Psoas muscle (tissue), 8 donors: ENCODE results near the gene ZNF606. TPM values are rescaled to one million over a fixed set of nuclear protein-coding genes. Genes with fewer than 3 reads are reported as not detected.
"Not testable (repeated sequence)": the region's sequence is repeated elsewhere in the genome, so short reads cannot be mapped to it uniquely, and the experiment has no call there.

Source experiments
- ATAC-seq, 4 donors: fragments of 200-7000 bp; cut with Tn5 transposase; one replicate each; pipeline ENCODE4 v1.9.1; 2020; ENCODE audit warnings: moderate library complexity in 3 of 4, mild to moderate bottlenecking in 2 of 4
- DNase-seq, 2 donors: peaks; one replicate each; pipeline ENCODE4 v3.0.0-alpha.2; 2020
- H3K27ac ChIP-seq: fragments of 200-600 bp; one replicate; pipeline ENCODE4 v1.8.0; 2022
- H3K27me3 ChIP-seq, 3 donors: fragments of 200-600 bp in 1 of 3; one replicate each; pipeline versions ENCODE4 v1.6.1 to v1.8.0; 2013 to 2022; ENCODE audit warnings: low read length in 2 of 3, mild to moderate bottlenecking in 2 of 3, moderate library complexity in 1 of 3; ENCODE audit not compliant: insufficient read depth in 3 of 3
- H3K36me3 ChIP-seq, 2 donors: fragments of 200-600 bp in 1 of 2; one replicate each; pipeline versions ENCODE4 v1.6.1 to v1.8.0; 2013 to 2022; ENCODE audit warnings: low read depth in 1 of 2, mild to moderate bottlenecking in 1 of 2, moderate library complexity in 1 of 2; ENCODE audit not compliant: insufficient read depth in 1 of 2
- H3K4me1 ChIP-seq: fragments of 200-600 bp; one replicate; pipeline ENCODE4 v1.8.0; 2022
- H3K4me3 ChIP-seq: fragments of 200-600 bp; one replicate; pipeline ENCODE4 v1.8.0; 2022; ENCODE audit warnings: mild to moderate bottlenecking
- H3K9me3 ChIP-seq: fragments of 200-600 bp; one replicate; pipeline ENCODE4 v1.8.0; 2022
- WGBS, 3 donors: extraction: QIAGEN DNeasy Blood & Tissue Kit; methylation state at CpG; one replicate each; pipeline versions ENCODE4 v1.1.6 to v1.1.7; 2013; 5-methylcytosine and 5-hydroxymethylcytosine counted together
- intact Hi-C, 2 donors: fragments of 100-400 bp; cut with DNase I; formaldehyde crosslinking; loops; one replicate each; pipeline versions ENCODE4 v1.11.0 to v1.14.2; 2022
- polyA plus RNA-seq, 3 donors: library from polyadenylated mRNA; stranded (reverse); fragments of 200-250 nt; gene quantifications; one replicate each; pipeline ENCODE4 v1.2.3, GENCODE V29; 2013
- total RNA-seq, 4 donors: library from RNA; stranded (reverse); fragmentation: NEBNext Ultra II Directional in 2 of 4; extraction: Animal tissue kit (Norgen Biotek cat#: 25700) in 2 of 4; gene quantifications; one replicate each; pipeline versions ENCODE4 v1.2.1 to v1.2.4, GENCODE V29; 2021 to 2023
- TF ChIP-seq, protein P1 (sequence below): fragments of 200-600 bp; IDR thresholded peaks from one replicate; pipeline ENCODE4 v1.8.0; 2022; ENCODE audit warnings: antibody characterized with exemption
- donor health status: healthy with polysubstance abuse.
- donor health status: DM: no; HTN: no; CAD: no; lungs with moderate emphysema.
- donor health status: Bipolar disorder and iron deficiency.
- donor health status: healthy.
- donor health status: DM: yes; HTN: yes; CAD: no.
- donor health status: DM: no; HTN: no; CAD: no.
- donor health status: DM: no; HTN: no; CAD: no.
- donor health status: DM: yes; HTN: yes; CAD: no.

ZNF606 gene
- total and polyA plus RNA-seq, 7 donors, result 2.0 to 7.0 (median 3.9) TPM

DNA sequence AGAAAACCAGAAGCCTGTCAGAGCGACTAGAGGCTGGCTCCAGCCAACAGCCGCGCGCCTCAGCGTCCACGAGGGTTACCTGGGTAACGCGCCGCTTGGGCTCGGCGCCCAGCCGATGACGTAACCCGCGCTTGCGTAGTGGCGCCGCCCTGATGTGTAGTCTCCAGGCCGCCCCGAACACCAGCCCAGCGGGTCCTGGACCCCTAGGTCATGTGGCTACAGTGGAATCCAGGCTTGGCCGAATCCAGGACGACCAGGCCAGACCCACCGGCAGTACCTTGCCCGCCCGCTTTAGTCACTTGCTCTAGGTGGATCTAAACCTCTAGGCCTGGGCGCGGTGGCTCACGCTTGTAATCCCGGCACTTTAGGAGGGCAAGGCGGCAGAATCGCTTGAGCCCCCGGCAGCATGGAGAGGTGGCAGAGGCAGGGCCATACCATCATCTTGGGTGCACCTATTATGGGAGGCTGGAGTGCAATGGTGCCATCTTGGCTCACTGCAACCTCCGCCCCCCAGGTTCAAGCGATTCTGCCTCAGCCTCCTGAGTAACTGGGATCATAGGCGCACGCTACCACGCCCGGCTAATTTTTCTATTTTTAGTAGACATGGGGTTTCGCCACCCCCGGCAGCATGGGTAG is 7.2 kb upstream of the ZNF606 start:
- peaks cover 57% of the 10 kb centered on the region for H3K9me3 ChIP-seq
- intact Hi-C loops, result loop anchor here in 1 of 2 donors (5.0 kb wide), 1 partner anchor 88 kb away; the partner anchor contains the start of gene ZSCAN18
- H3K4me1 ChIP-seq, result no peaks in the 10 kb centered on the region
- WGBS, 3 donors, result 4 to 13% (median 13%) methylated on average over 40 to 41 of the region's 41 CpGs
- peaks cover 0 to 17% (median 0%) of the 10 kb centered on the region in 3 donors for H3K27me3 ChIP-seq
- peak; percentile 76 to 77 for DNase-seq
- H3K36me3 ChIP-seq, result peaks cover 5 to 24% of the 10 kb centered on the region in 2 donors
- H3K4me3 ChIP-seq, result peak overlapping the region; percentile 44
- ATAC-seq, result peak; percentile 68 to 85 (median 78)
- TF ChIP-seq, protein P1, sequence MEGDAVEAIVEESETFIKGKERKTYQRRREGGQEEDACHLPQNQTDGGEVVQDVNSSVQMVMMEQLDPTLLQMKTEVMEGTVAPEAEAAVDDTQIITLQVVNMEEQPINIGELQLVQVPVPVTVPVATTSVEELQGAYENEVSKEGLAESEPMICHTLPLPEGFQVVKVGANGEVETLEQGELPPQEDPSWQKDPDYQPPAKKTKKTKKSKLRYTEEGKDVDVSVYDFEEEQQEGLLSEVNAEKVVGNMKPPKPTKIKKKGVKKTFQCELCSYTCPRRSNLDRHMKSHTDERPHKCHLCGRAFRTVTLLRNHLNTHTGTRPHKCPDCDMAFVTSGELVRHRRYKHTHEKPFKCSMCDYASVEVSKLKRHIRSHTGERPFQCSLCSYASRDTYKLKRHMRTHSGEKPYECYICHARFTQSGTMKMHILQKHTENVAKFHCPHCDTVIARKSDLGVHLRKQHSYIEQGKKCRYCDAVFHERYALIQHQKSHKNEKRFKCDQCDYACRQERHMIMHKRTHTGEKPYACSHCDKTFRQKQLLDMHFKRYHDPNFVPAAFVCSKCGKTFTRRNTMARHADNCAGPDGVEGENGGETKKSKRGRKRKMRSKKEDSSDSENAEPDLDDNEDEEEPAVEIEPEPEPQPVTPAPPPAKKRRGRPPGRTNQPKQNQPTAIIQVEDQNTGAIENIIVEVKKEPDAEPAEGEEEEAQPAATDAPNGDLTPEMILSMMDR, result no peak
- no peak overlapping the region for H3K27ac ChIP-seq

DNA sequence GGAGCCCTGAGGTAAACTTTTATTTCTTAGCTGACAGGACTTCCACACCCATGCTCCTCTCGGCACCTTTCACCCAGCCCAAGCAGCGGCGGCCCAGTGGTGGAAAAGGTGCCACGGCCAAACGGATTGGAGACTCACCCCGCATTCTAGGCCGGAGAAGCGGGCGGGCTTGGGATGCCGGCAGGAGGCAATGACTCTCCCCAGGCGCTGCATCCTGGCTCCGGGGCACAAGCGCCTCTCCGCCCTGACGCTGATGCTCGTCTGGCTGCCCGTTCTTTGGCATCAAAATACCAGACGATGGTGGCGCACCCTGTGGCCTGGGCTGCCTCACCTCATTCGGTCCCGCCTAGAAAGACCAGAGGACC is 6.7 kb upstream of the ZNF606 start:
- ATAC-seq (peak in 2 of 4 donors; percentile 19 to 22), DNase-seq (no peak)
- Histone ChIP-seq H3K4me3 (peak overlapping the region; percentile 44), H3K27me3 (peaks cover 0 to 17% (median 0%) of the 10 kb centered on the region in 3 donors), H3K9me3 (peaks cover 62% of the 10 kb centered on the region), H3K27ac (no peak overlapping the region), H3K36me3 (peaks cover 5 to 29% of the 10 kb centered on the region in 2 donors), H3K4me1 (no peaks in the 10 kb centered on the region)
- 2% methylated on average over 15 to 21 of the region's 21 CpGs for WGBS, 3 donors
- intact Hi-C loops, result loop anchor here in 1 of 2 donors (5.0 kb wide), 1 partner anchor 88 kb away; the partner anchor contains the start of gene ZSCAN18
- TF ChIP-seq, protein P1, result no peak

DNA sequence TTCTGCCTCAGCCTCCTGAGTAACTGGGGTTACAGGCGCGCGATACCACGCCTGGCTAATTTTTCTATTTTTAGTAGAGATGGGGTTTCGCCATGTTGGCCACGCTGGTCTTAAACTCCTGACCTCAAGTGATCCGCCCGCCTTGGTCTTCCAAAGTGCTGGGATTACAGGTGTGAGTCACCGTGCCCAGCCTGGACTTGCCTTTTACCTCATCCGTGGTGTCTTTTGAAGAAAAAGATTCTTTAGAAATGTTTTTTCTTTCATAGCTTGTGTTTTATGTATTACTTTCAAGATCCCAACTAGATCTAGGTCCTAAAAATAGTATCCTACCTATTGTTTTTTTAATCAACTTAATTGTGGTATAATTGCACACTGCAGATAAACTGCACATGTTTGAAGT is 6.3 kb upstream of the ZNF606 start:
- H3K4me1 ChIP-seq, H3K27ac ChIP-seq, H3K4me3 ChIP-seq, DNase-seq: not testable (repeated sequence)
- Histone ChIP-seq H3K36me3 (peaks cover 5 to 32% of the 10 kb centered on the region in 2 donors), H3K9me3 (peaks cover 66% of the 10 kb centered on the region), H3K27me3 (peaks cover 0 to 17% (median 0%) of the 10 kb centered on the region in 3 donors)
- WGBS, 3 donors, result 34 to 41% (median 41%) methylated on average over 10 of the region's 10 CpGs
- intact Hi-C loops, result loop anchor here in 1 of 2 donors (5.0 kb wide), 1 partner anchor 88 kb away; the partner anchor contains the start of gene ZSCAN18
- ATAC-seq, result peak in 1 of 4 donors; percentile 20

DNA sequence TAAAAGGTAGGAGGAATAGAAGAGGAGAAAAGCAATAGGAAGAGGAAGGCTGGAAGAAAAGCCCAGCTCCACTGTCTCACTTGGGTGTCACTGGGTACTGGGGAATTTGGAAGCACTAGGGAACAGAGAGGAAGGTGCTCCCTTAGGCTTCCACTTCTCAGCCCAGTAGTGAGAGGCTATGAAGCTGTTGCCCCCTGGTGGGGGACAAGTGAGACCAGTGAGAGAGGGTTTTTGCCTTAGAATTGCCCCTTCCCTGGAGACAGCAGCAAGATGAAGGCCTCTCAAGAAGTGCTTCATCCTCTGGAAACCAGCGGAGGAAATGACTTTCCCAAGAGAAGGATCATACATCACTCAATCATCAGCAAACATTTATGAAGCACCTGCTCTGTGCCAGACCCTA is 4.7 kb upstream of the ZNF606 start:
- ATAC-seq, result no peak
- no peak for DNase-seq
- H3K36me3 ChIP-seq, result peaks cover 5 to 32% of the 10 kb centered on the region in 2 donors
- TF ChIP-seq, protein P1, result no peak
- intact Hi-C loops, result loop anchor here in 1 of 2 donors (5.0 kb wide), 1 partner anchor 90 kb away; the partner anchor contains the start of gene ZSCAN18
- H3K27me3 ChIP-seq, result peaks cover 0 to 13% (median 0%) of the 10 kb centered on the region in 3 donors
- WGBS, 3 donors, result 94 to 100% (median 96%) methylated on average over 1 of the region's 1 CpG
- no peaks in the 10 kb centered on the region for H3K4me1 ChIP-seq
- peaks cover 73% of the 10 kb centered on the region for H3K9me3 ChIP-seq
- no peak overlapping the region for H3K27ac ChIP-seq
- H3K4me3 ChIP-seq, result no peak overlapping the region

DNA sequence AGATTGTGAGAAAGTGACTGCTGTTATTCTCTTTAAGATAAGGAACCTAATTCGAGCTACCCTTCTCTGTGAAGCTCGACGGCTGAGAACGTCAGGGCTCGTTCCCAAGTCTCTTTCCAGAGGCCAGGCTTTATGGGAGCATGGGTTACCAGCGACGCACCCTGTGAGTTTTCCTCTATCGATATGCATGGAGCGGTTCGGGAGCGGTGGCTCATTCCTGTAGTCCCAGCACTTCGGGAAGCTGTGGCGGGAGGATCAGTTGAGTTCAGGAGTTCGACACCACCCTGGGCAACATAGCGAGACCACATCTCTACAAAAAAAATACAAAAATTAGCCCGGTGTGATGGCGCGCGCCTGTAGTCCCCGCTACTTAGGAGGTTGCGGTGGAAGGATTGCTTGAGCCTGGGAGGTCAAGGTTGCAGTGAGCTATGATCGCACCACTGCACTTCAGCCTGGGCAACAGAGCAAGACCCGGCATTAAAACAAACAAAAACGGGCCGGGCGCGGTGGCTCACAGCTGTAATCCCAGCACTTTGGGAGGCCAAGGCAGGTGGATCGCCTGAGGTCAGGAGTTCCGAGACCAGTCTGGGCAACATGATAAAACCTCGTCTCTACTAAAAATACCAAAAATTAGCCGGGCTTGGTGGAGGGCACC is 681 bp upstream of the ZNF606 start:
- H3K4me1 ChIP-seq, result peaks cover 11% of the 10 kb centered on the region
- peaks cover 14 to 64% of the 10 kb centered on the region in 2 donors for H3K36me3 ChIP-seq
- H3K27ac ChIP-seq, result peak overlapping the region; percentile 95
- peaks cover 76% of the 10 kb centered on the region for H3K9me3 ChIP-seq
- WGBS, 3 donors, result 12 to 22% (median 18%) methylated on average over 31 of the region's 31 CpGs
- no peaks in the 10 kb centered on the region for H3K27me3 ChIP-seq
- peak overlapping the region; percentile 99 for H3K4me3 ChIP-seq
- intact Hi-C loops, result no loop called here
- TF ChIP-seq, protein P1, result no peak
- DNase-seq, result no peak
- peak in 1 of 4 donors; percentile 11 for ATAC-seq
